K562 (cell line): ENCODE data around the gene LRRN3. TPM values are rescaled to one million over a fixed set of nuclear protein-coding genes. Genes with fewer than 3 reads are reported as not detected.

Experiments
- C11orf30 ChIP-seq: fragments of 450-650 bp; IDR thresholded peaks from 2 replicates; pipeline ENCODE4 v1.6.1; 2016; ENCODE audit warnings: low read depth, mild to moderate bottlenecking
- CAMTA2 ChIP-seq: fragments of 250-450 bp; sonication (Bioruptor Pico); conservative IDR thresholded peaks from 2 replicates; pipeline ENCODE4 v1.5.1; 2022
- CBX1 ChIP-seq: sonication (generic); IDR thresholded peaks from 2 replicates; pipeline ENCODE4 v1.6.1; 2016; ENCODE audit warnings: antibody characterized with exemption, low read depth, mild to moderate bottlenecking
- CEBPG ChIP-seq, 3 experiments: fragments of 200-800 bp in 1 of 3; sonication (Bioruptor generic) in 1 of 3; sonication (generic) in 1 of 3; formaldehyde crosslinking in 1 of 3; IDR thresholded peaks in 2 of 3; conservative IDR thresholded peaks in 1 of 3; 2 replicates each; pipeline versions ENCODE4 v1.6.1 to v1.8.0; 2016 to 2022; ENCODE audit warnings: missing compliant biosample characterization in 2 of 3, missing genetic modification characterization in 2 of 3, mild to moderate bottlenecking in 1 of 3, missing genetic modification reagents in 1 of 3
- CHD2 ChIP-seq: IDR thresholded peaks from 2 replicates; pipeline ENCODE4 v1.6.1; 2011; ENCODE audit warnings: low read depth, low read length
- CXXC5 ChIP-seq: fragments of 250-450 bp; sonication (Bioruptor Pico); IDR thresholded peaks from 2 replicates; pipeline ENCODE4 v1.8.0; 2022; ENCODE audit warnings: inconsistent platforms, mild to moderate bottlenecking, moderate library complexity
- ELF1 ChIP-seq: fragments of 200-800 bp; sonication (Bioruptor generic); IDR thresholded peaks from 2 replicates; pipeline ENCODE4 v1.6.1; 2016; ENCODE audit warnings: missing genetic modification characterization, missing compliant biosample characterization
- EP300 ChIP-seq: IDR thresholded peaks from 2 replicates; pipeline ENCODE4 v1.6.1; 2012; ENCODE audit warnings: low read length, improper control_type of control experiment
- ERF ChIP-seq: fragments of 450-650 bp; formaldehyde crosslinking; IDR thresholded peaks from 2 replicates; pipeline ENCODE4 v1.4.0; 2020; ENCODE audit warnings: mild to moderate bottlenecking, mixed read lengths
- GATAD2B ChIP-seq: fragments of 450-650 bp; IDR thresholded peaks from 2 replicates; pipeline ENCODE4 v1.6.1; 2017; ENCODE audit warnings: mild to moderate bottlenecking, borderline replicate concordance
- HDAC6 ChIP-seq: IDR thresholded peaks from 2 replicates; pipeline ENCODE4 v1.6.1; 2012; ENCODE audit warnings: low read depth, mild to moderate bottlenecking, control low read depth, inconsistent platforms, low read length, moderate library complexity
- KHSRP ChIP-seq: fragments of 450-650 bp; IDR thresholded peaks from 2 replicates; pipeline ENCODE4 v1.6.1; 2017
- MTA1 ChIP-seq: fragments of 450-650 bp; IDR thresholded peaks from 2 replicates; pipeline ENCODE4 v1.6.1; 2017; ENCODE audit warnings: borderline replicate concordance
- NR2C1 ChIP-seq, 2 experiments: fragments of 450-650 bp; IDR thresholded peaks; 2 replicates each; pipeline ENCODE4 v1.6.1; 2017; ENCODE audit warnings: mild to moderate bottlenecking in 2 of 2, antibody characterized with exemption in 1 of 2, inconsistent platforms in 1 of 2, missing compliant biosample characterization in 1 of 2, missing genetic modification characterization in 1 of 2
- RAD51 ChIP-seq: fragments of 450-650 bp; IDR thresholded peaks from 2 replicates; pipeline ENCODE4 v1.7.1; 2016; ENCODE audit warnings: low read depth, mild to moderate bottlenecking, borderline replicate concordance
- RBM34 ChIP-seq: fragments of 200-400 bp; formaldehyde crosslinking; IDR thresholded peaks from 2 replicates; pipeline ENCODE4 v1.6.1; 2018; ENCODE audit warnings: low read length, borderline replicate concordance; ENCODE audit not compliant: insufficient read depth
- STAT5A ChIP-seq: IDR thresholded peaks from 2 replicates; pipeline ENCODE4 v1.6.1; 2012; ENCODE audit warnings: low read length, inconsistent platforms, borderline replicate concordance
- TCF7 ChIP-seq: sonication (generic); IDR thresholded peaks from 2 replicates; pipeline ENCODE4 v1.6.1; 2016; ENCODE audit warnings: antibody characterized with exemption, borderline replicate concordance
- ZNF232 ChIP-seq: sonication (generic); formaldehyde crosslinking; IDR thresholded peaks from 2 replicates; pipeline ENCODE4 v1.8.0; 2022; ENCODE audit warnings: mild to moderate bottlenecking, missing genetic modification reagents
- ZNF239 ChIP-seq: fragments of 250-450 bp; sonication (Bioruptor Pico); IDR thresholded peaks from 2 replicates; pipeline ENCODE4 v1.4.0; 2020; ENCODE audit warnings: mild to moderate bottlenecking
- ZNF431 ChIP-seq: sonication (generic); formaldehyde crosslinking; IDR thresholded peaks from 2 replicates; pipeline ENCODE4 v1.8.0; 2022; ENCODE audit warnings: mild to moderate bottlenecking, missing genetic modification reagents
- polyA plus RNA-seq, 8 experiments: library from polyadenylated mRNA; depleted of rRNA in 4 of 8; stranded (reverse) in 5 of 8; unstranded in 3 of 8; fragments of >200 nt; fragmentation: Nextera tagmentation in 2 of 8; fragmentation: Illumina TruSeq in 1 of 8; extraction: Ambion mirVana in 2 of 8; extraction: Trizol in 1 of 8; gene quantifications; 2 replicates each; pipeline versions ENCODE4 v1.2.1 to v1.2.3, GENCODE V29; 2011 to 2014; ENCODE audit warnings: inconsistent platforms in 1 of 8, missing spikeins in 1 of 8
- total RNA-seq, 7 experiments: library from RNA; depleted of rRNA in 6 of 7; stranded (reverse); fragments of >200 nt in 6 of 7; fragmentation: Illumina TruSeq in 2 of 7; extraction: Trizol in 2 of 7; gene quantifications; 2 replicates each; pipeline versions ENCODE4 v1.2.1 to v1.2.3, GENCODE V29; 2011 to 2021; ENCODE audit warnings: low replicate concordance in 1 of 7
- TF ChIP-seq, protein P1 (sequence below): fragments of 450-650 bp; IDR thresholded peaks from 2 replicates; pipeline ENCODE4 v1.6.1; 2018; ENCODE audit not compliant: partially characterized antibody
- TF ChIP-seq, protein P2 (sequence below): IDR thresholded peaks from 2 replicates; pipeline ENCODE4 v1.6.1; 2016; ENCODE audit warnings: missing genetic modification characterization, missing compliant biosample characterization
- TF ChIP-seq, protein P3 (sequence below): fragments of 450-650 bp; IDR thresholded peaks from one replicate; pipeline ENCODE4 v1.6.1; 2018; ENCODE audit warnings: mild to moderate bottlenecking, moderate library complexity; ENCODE audit not compliant: partially characterized antibody
- TF ChIP-seq, protein P4 (sequence below): sonication (generic); formaldehyde crosslinking; IDR thresholded peaks from 2 replicates; pipeline ENCODE4 v1.9.0; 2022; ENCODE audit warnings: mild to moderate bottlenecking, missing genetic modification reagents

LRRN3 gene
- total and polyA plus RNA-seq, 9 of the 15 experiments (the other 6 are each of a cell fraction or from before 2014, with no cell fraction given): 0.05 to 1.00 (median 0.20) TPM; not detected in 1

DNA sequence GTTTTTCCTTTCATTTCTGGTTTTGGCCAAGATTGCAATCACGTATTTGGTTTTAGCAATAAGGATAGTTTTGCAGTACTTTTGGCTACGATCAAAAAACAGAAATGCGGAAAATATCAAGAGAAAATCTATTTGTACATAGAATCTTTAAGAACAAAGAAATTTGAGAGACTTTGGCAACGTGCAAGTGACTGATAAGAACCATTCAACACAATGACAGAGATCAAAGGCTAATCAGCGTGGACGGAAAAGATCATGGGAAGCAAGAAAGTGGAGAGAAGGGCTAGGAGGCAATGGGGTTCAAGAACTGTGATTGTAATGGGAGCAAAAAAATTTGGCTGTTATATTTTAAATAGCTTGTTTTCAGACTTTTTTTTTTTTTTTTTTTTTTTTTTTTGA is 16.2 kb upstream of the LRRN3 start (continued):
- TF ChIP-seq, protein P1, sequence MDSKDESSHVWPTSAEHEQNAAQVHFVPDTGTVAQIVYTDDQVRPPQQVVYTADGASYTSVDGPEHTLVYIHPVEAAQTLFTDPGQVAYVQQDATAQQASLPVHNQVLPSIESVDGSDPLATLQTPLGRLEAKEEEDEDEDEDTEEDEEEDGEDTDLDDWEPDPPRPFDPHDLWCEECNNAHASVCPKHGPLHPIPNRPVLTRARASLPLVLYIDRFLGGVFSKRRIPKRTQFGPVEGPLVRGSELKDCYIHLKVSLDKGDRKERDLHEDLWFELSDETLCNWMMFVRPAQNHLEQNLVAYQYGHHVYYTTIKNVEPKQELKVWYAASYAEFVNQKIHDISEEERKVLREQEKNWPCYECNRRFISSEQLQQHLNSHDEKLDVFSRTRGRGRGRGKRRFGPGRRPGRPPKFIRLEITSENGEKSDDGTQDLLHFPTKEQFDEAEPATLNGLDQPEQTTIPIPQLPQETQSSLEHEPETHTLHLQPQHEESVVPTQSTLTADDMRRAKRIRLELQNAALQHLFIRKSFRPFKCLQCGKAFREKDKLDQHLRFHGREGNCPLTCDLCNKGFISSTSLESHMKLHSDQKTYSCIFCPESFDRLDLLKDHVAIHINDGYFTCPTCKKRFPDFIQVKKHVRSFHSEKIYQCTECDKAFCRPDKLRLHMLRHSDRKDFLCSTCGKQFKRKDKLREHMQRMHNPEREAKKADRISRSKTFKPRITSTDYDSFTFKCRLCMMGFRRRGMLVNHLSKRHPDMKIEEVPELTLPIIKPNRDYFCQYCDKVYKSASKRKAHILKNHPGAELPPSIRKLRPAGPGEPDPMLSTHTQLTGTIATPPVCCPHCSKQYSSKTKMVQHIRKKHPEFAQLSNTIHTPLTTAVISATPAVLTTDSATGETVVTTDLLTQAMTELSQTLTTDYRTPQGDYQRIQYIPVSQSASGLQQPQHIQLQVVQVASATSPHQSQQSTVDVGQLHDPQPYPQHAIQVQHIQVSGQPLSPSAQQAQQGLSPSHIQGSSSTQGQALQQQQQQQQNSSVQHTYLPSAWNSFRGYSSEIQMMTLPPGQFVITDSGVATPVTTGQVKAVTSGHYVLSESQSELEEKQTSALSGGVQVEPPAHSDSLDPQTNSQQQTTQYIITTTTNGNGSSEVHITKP: no peak
- TF ChIP-seq NR2C1 (IDR thresholded peaks at IDR 0.05): no peak
- TF ChIP-seq NR2C1 (tag; IDR thresholded peaks at IDR 0.05): no peak
- no peak for TF ChIP-seq ERF
- no peak for TF ChIP-seq C11orf30
- TF ChIP-seq ZNF239 (CRISPR knock-in tag): no peak
- TF ChIP-seq, protein P2, sequence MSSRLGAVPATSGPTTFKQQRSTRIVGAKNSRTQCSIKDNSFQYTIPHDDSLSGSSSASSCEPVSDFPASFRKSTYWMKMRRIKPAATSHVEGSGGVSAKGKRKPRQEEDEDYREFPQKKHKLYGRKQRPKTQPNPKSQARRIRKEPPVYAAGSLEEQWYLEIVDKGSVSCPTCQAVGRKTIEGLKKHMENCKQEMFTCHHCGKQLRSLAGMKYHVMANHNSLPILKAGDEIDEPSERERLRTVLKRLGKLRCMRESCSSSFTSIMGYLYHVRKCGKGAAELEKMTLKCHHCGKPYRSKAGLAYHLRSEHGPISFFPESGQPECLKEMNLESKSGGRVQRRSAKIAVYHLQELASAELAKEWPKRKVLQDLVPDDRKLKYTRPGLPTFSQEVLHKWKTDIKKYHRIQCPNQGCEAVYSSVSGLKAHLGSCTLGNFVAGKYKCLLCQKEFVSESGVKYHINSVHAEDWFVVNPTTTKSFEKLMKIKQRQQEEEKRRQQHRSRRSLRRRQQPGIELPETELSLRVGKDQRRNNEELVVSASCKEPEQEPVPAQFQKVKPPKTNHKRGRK (tag): no peak
- TF ChIP-seq MTA1: peak; percentile 73
- no peak for TF ChIP-seq ZNF431 (CRISPR knock-in tag)
- no peak for TF ChIP-seq RAD51
- TF ChIP-seq KHSRP: no peak
- no peak for TF ChIP-seq GATAD2B
- no peak for TF ChIP-seq RBM34
- no peak for TF ChIP-seq CHD2
- no peak for TF ChIP-seq HDAC6
- peak; percentile 50 for TF ChIP-seq CXXC5 (CRISPR knock-in tag)
- TF ChIP-seq CBX1: no peak
- peak; percentile 94 for TF ChIP-seq TCF7
- TF ChIP-seq, protein P3, sequence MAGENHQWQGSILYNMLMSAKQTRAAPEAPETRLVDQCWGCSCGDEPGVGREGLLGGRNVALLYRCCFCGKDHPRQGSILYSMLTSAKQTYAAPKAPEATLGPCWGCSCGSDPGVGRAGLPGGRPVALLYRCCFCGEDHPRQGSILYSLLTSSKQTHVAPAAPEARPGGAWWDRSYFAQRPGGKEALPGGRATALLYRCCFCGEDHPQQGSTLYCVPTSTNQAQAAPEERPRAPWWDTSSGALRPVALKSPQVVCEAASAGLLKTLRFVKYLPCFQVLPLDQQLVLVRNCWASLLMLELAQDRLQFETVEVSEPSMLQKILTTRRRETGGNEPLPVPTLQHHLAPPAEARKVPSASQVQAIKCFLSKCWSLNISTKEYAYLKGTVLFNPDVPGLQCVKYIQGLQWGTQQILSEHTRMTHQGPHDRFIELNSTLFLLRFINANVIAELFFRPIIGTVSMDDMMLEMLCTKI: no peak
- TF ChIP-seq CEBPG (CRISPR knock-in tag; IDR thresholded peaks at IDR 0.05): no peak
- no peak for TF ChIP-seq CEBPG (tag; conservative IDR thresholded peaks at IDR 0.05 in 1 of 2, IDR thresholded peaks at IDR 0.05 in 1 of 2)
- peak; percentile 43; the same call in 1 of the 2 replicates for TF ChIP-seq STAT5A
- no peak for TF ChIP-seq ZNF232
- TF ChIP-seq EP300: peak; percentile 29; the same call in 1 of the 2 replicates
- no peak for TF ChIP-seq ELF1 (tag)
- TF ChIP-seq, protein P4, sequence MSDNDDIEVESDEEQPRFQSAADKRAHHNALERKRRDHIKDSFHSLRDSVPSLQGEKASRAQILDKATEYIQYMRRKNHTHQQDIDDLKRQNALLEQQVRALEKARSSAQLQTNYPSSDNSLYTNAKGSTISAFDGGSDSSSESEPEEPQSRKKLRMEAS (CRISPR knock-in tag): no peak
- no peak for TF ChIP-seq CAMTA2 (CRISPR knock-in tag)
